Articular chondrocyte of knee joint (primary cell): ENCODE results near the gene PKP2. TPM values are rescaled to one million over a fixed set of nuclear protein-coding genes. Genes with fewer than 3 reads are reported as not detected.

Experiments used
- total RNA-seq: library from RNA; depleted of rRNA; stranded (reverse); fragments of >200 nt; gene quantifications from 2 replicates; pipeline ENCODE4 v1.2.3, GENCODE V29; 2012

PKP2 gene
- not detected in 2 replicates for total RNA-seq

GRCh38 chr12:32896432-32897280 is at the start of gene PKP2:
Gene PKP2 (minus strand): TSS chr12:32896777. CDS start chr12:32896731, 46 bp downstream.

GRCh38 chr12:32755654-32756475 is 140.7 kb downstream of the PKP2 start, which contains the start of gene YARS2:
Gene YARS2 (minus strand): TSS chr12:32755897. CDS start chr12:32755874, 23 bp downstream.

Other genes starting within 250 kb of the PKP2 start
- gene DNM1L, start 217.5 kb downstream of the PKP2 start, total RNA-seq = 66.9 and 76.3 TPM in 2 replicates
- gene YARS2, start 140.9 kb downstream of the PKP2 start, total RNA-seq = 23.6 and 24.0 TPM in 2 replicates